SK-N-SH (cell line): ENCODE data around the gene BOK. TPM values are rescaled to one million over a fixed set of nuclear protein-coding genes. Genes with fewer than 3 reads are reported as not detected.

Experiments
- CTCF ChIA-PET: fragments of 300-600, 350-600 bp; formaldehyde crosslinking; extraction: SDS; loops from one replicate; lab custom pipeline; 2021; lab: Yijun Ruan, JAX
- POLR2A ChIA-PET: fragments of 350-600 bp; sonication (Branson Sonifier 250); formaldehyde crosslinking; extraction: SDS; loops from one replicate; lab custom pipeline; 2020; ENCODE audit warnings: antibody characterized with exemption, inconsistent platforms; lab: Yijun Ruan, JAX
- DNase-seq: peaks from one replicate; pipeline ENCODE4 v3.0.0; 2012
- H2AFZ ChIP-seq: fragments of 200-600 bp; sonication (generic); 2 replicates; pipeline ENCODE4 v1.8.1; 2016; ENCODE audit warnings: antibody characterized with exemption, mild to moderate bottlenecking, low read depth
- H3F3A ChIP-seq: fragments of 200-600 bp; sonication (generic); replicated peaks from 2 replicates; pipeline ENCODE3; 2016; ENCODE audit warnings: antibody characterized with exemption, mild to moderate bottlenecking; ENCODE audit not compliant: insufficient read depth
- H3K27ac ChIP-seq, 2 experiments: fragments of 200-500 bp in 1 of 2; fragments of 200-600 bp in 1 of 2; sonication (Bioruptor generic) in 1 of 2; sonication (generic), shearing (Covaris generic) in 1 of 2; 2 replicates each; pipeline versions ENCODE4 v1.5.1 to v1.6.1; 2014 to 2016; ENCODE audit warnings: low read depth in 2 of 2, inconsistent platforms in 1 of 2, low read length in 1 of 2, mild to moderate bottlenecking in 1 of 2, mixed read lengths in 1 of 2
- H3K27me3 ChIP-seq: fragments of 200-600 bp; sonication (generic), shearing (Covaris generic); 2 replicates; pipeline ENCODE4 v1.6.1; 2016; ENCODE audit warnings: mixed run types; ENCODE audit not compliant: insufficient read depth
- H3K36me3 ChIP-seq, 2 experiments: fragments of 200-500 bp in 1 of 2; fragments of 200-600 bp in 1 of 2; sonication (Bioruptor generic) in 1 of 2; sonication (generic) in 1 of 2; replicated peaks in 1 of 2; 2 replicates each; pipeline versions ENCODE3 to v1.5.1; 2014 to 2016; ENCODE audit warnings: low read length in 1 of 2, mild to moderate bottlenecking in 1 of 2; ENCODE audit not compliant: insufficient read depth in 2 of 2, control insufficient read depth in 1 of 2
- H3K4me1 ChIP-seq, 2 experiments: fragments of 200-500 bp in 1 of 2; fragments of 200-600 bp in 1 of 2; sonication (Bioruptor generic) in 1 of 2; sonication (generic), shearing (Covaris generic) in 1 of 2; 2 replicates each; pipeline versions ENCODE4 v1.5.1 to v1.6.1; 2014 to 2016; ENCODE audit warnings: low read depth in 1 of 2, low read length in 1 of 2, mixed run types in 1 of 2; ENCODE audit not compliant: insufficient read depth in 2 of 2, control insufficient read depth in 1 of 2
- H3K4me2 ChIP-seq: fragments of 200-600 bp; sonication (generic), shearing (Covaris generic); 2 replicates; pipeline ENCODE4 v1.6.1; 2017; ENCODE audit warnings: mixed run types
- H3K4me3 ChIP-seq, 2 experiments: fragments of 200-500 bp in 1 of 2; fragments of 200-600 bp in 1 of 2; sonication (Bioruptor generic) in 1 of 2; sonication (generic), shearing (Covaris generic) in 1 of 2; 2 replicates each; pipeline versions ENCODE4 v1.5.1 to v1.8.1; 2014 to 2016; ENCODE audit warnings: low read depth in 2 of 2, inconsistent platforms in 1 of 2, low read length in 1 of 2, mild to moderate bottlenecking in 1 of 2, mixed read lengths in 1 of 2, moderate library complexity in 1 of 2
- H3K79me2 ChIP-seq: fragments of 200-600 bp; sonication (generic); 2 replicates; pipeline ENCODE4 v1.8.1; 2017; ENCODE audit warnings: mild to moderate bottlenecking; ENCODE audit not compliant: insufficient read depth
- H3K9ac ChIP-seq: fragments of 200-600 bp; sonication (generic); 2 replicates; pipeline ENCODE4 v1.6.1; 2017; ENCODE audit warnings: mixed run types
- H3K9me2 ChIP-seq: fragments of 200-600 bp; sonication (generic); 2 replicates; pipeline ENCODE4 v1.6.1; 2017; ENCODE audit warnings: mixed run types
- H3K9me3 ChIP-seq: fragments of 200-600 bp; sonication (generic); 2 replicates; pipeline ENCODE4 v1.6.1; 2017; ENCODE audit warnings: mixed run types, mild to moderate bottlenecking, moderate library complexity
- H4K20me1 ChIP-seq: fragments of 200-600 bp; sonication (generic); 2 replicates; pipeline ENCODE4 v1.6.1; 2017; ENCODE audit warnings: mild to moderate bottlenecking, mixed run types; ENCODE audit not compliant: insufficient read depth
- EP300 ChIP-seq, 2 experiments: IDR thresholded peaks; 2 replicates each; pipeline versions ENCODE4 v1.4.0 to v1.6.1; 2012; ENCODE audit warnings: borderline replicate concordance in 1 of 2, low read depth in 1 of 2, low read length in 1 of 2
- EZH2phosphoT487 ChIP-seq: fragments of 200-600 bp; sonication (generic); IDR thresholded peaks from 2 replicates; pipeline ENCODE4 v1.6.1; 2017; ENCODE audit warnings: low read depth, mixed run types, mild to moderate bottlenecking, antibody characterized with exemption, moderate library complexity, borderline replicate concordance
- FOSL2 ChIP-seq: IDR thresholded peaks from 2 replicates; pipeline ENCODE4 v1.4.0; 2012; ENCODE audit warnings: low read depth, mild to moderate bottlenecking, moderate library complexity, borderline replicate concordance
- FOXJ3 ChIP-seq: sonication (generic); formaldehyde crosslinking; IDR thresholded peaks from 2 replicates; pipeline ENCODE4 v1.5.1; 2020; ENCODE audit warnings: mild to moderate bottlenecking, missing genetic modification reagents
- GABPA ChIP-seq: IDR thresholded peaks from 2 replicates; pipeline ENCODE4 v1.4.0; 2012; ENCODE audit warnings: low read depth, mild to moderate bottlenecking
- GATA2 ChIP-seq: sonication (generic); formaldehyde crosslinking; IDR thresholded peaks from 2 replicates; pipeline ENCODE4 v1.5.0; 2020; ENCODE audit warnings: mild to moderate bottlenecking, missing genetic modification reagents
- MEF2A ChIP-seq: IDR thresholded peaks from 2 replicates; pipeline ENCODE4 v1.4.0; 2012; ENCODE audit warnings: low read depth, borderline replicate concordance
- MXI1 ChIP-seq: IDR thresholded peaks from 2 replicates; pipeline ENCODE4 v1.6.1; 2012; ENCODE audit warnings: mild to moderate bottlenecking, low read depth, low read length, improper control_type of control experiment
- NFIC ChIP-seq: IDR thresholded peaks from 2 replicates; pipeline ENCODE4 v1.4.0; 2012; ENCODE audit warnings: borderline replicate concordance
- RFX5 ChIP-seq: IDR thresholded peaks from 2 replicates; pipeline ENCODE4 v1.6.1; 2012; ENCODE audit warnings: mild to moderate bottlenecking, improper control_type of control experiment, low read length
- RXRA ChIP-seq: IDR thresholded peaks from 2 replicates; pipeline ENCODE4 v1.4.0; 2012; ENCODE audit warnings: low read depth, mild to moderate bottlenecking, borderline replicate concordance
- SMC3 ChIP-seq: IDR thresholded peaks from 2 replicates; pipeline ENCODE4 v1.6.1; 2012; ENCODE audit warnings: low read depth, low read length, improper control_type of control experiment
- TCF12 ChIP-seq: IDR thresholded peaks from 2 replicates; pipeline ENCODE4 v1.4.0; 2012
- TEAD4 ChIP-seq: IDR thresholded peaks from 2 replicates; pipeline ENCODE4 v1.4.0; 2012; ENCODE audit warnings: mild to moderate bottlenecking, borderline replicate concordance; ENCODE audit not compliant: insufficient read depth
- WGBS: methylation state at CpG from one replicate; pipeline ENCODE4 v1.1.6; 2017; ENCODE audit warnings: low lambda C conversion rate; 5-methylcytosine and 5-hydroxymethylcytosine counted together
- polyA plus RNA-seq, 3 experiments: library from polyadenylated mRNA; depleted of rRNA; stranded (reverse); fragments of >200 nt; gene quantifications; 2 replicates each; pipeline ENCODE4 v1.2.3, GENCODE V29; 2012
- TF ChIP-seq, protein P1 (sequence below): IDR thresholded peaks from 2 replicates; pipeline ENCODE4; 2012
- TF ChIP-seq, protein P2 (sequence below): IDR thresholded peaks from 2 replicates; pipeline ENCODE4 v1.6.1; 2012; ENCODE audit warnings: mild to moderate bottlenecking, low read depth, low read length, moderate library complexity
- TF ChIP-seq, protein P3 (sequence below): IDR thresholded peaks from 2 replicates; pipeline ENCODE4 v1.4.0; 2012; ENCODE audit warnings: low read depth, borderline replicate concordance
- TF ChIP-seq, protein P4 (sequence below): fragments of 200-600 bp; sonication (generic); IDR thresholded peaks from 2 replicates; pipeline ENCODE4 v1.6.1; 2017; ENCODE audit warnings: antibody characterized with exemption, mild to moderate bottlenecking, moderate library complexity
- TF ChIP-seq, protein P5 (sequence below): IDR thresholded peaks from 2 replicates; pipeline ENCODE4 v1.4.0; 2012; ENCODE audit warnings: low read depth, borderline replicate concordance

The BOK gene
- polyA plus RNA-seq, 1 of the 3 experiments (the other 2 are of a cell fraction) = 1.7 TPM

DNA sequence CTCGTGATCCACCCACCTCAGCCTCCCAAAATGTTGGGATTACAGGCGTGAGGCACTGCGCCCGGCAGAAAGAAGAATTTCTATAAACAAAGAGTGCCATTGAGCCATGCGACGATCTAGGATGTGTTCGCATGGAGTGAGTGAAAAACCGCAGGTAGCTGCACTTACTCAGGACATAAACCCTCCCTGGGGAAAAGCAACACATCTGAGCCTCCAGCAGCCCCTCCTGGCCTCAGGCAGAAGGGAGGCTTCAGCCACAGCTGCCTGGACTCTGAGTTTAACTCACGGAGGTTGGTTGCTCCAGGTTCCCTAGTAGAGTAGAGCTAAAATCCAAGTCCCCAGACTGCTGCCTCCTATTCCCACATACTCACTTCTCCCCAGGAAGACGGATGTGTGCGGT lies 38.9 kb upstream of the BOK start:
- no peaks in the 10 kb centered on the region for H3K9me2 ChIP-seq
- no peaks in the 10 kb centered on the region for H4K20me1 ChIP-seq
- no peak for DNase-seq
- H2AFZ ChIP-seq = no peak overlapping the region
- H3K27me3 ChIP-seq = no peaks in the 10 kb centered on the region
- H3K79me2 ChIP-seq = no peaks in the 10 kb centered on the region
- TF ChIP-seq, protein P1, sequence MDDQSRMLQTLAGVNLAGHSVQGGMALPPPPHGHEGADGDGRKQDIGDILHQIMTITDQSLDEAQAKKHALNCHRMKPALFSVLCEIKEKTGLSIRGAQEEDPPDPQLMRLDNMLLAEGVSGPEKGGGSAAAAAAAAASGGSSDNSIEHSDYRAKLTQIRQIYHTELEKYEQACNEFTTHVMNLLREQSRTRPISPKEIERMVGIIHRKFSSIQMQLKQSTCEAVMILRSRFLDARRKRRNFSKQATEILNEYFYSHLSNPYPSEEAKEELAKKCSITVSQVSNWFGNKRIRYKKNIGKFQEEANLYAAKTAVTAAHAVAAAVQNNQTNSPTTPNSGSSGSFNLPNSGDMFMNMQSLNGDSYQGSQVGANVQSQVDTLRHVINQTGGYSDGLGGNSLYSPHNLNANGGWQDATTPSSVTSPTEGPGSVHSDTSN = no peak
- TF ChIP-seq GABPA (no peak), EZH2phosphoT487 (no peak), MXI1 (no peak), FOXJ3 (CRISPR knock-in tag) (no peak), RXRA (no peak)
- TF ChIP-seq, protein P2, sequence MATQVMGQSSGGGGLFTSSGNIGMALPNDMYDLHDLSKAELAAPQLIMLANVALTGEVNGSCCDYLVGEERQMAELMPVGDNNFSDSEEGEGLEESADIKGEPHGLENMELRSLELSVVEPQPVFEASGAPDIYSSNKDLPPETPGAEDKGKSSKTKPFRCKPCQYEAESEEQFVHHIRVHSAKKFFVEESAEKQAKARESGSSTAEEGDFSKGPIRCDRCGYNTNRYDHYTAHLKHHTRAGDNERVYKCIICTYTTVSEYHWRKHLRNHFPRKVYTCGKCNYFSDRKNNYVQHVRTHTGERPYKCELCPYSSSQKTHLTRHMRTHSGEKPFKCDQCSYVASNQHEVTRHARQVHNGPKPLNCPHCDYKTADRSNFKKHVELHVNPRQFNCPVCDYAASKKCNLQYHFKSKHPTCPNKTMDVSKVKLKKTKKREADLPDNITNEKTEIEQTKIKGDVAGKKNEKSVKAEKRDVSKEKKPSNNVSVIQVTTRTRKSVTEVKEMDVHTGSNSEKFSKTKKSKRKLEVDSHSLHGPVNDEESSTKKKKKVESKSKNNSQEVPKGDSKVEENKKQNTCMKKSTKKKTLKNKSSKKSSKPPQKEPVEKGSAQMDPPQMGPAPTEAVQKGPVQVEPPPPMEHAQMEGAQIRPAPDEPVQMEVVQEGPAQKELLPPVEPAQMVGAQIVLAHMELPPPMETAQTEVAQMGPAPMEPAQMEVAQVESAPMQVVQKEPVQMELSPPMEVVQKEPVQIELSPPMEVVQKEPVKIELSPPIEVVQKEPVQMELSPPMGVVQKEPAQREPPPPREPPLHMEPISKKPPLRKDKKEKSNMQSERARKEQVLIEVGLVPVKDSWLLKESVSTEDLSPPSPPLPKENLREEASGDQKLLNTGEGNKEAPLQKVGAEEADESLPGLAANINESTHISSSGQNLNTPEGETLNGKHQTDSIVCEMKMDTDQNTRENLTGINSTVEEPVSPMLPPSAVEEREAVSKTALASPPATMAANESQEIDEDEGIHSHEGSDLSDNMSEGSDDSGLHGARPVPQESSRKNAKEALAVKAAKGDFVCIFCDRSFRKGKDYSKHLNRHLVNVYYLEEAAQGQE = no peak
- TF ChIP-seq, protein P3, sequence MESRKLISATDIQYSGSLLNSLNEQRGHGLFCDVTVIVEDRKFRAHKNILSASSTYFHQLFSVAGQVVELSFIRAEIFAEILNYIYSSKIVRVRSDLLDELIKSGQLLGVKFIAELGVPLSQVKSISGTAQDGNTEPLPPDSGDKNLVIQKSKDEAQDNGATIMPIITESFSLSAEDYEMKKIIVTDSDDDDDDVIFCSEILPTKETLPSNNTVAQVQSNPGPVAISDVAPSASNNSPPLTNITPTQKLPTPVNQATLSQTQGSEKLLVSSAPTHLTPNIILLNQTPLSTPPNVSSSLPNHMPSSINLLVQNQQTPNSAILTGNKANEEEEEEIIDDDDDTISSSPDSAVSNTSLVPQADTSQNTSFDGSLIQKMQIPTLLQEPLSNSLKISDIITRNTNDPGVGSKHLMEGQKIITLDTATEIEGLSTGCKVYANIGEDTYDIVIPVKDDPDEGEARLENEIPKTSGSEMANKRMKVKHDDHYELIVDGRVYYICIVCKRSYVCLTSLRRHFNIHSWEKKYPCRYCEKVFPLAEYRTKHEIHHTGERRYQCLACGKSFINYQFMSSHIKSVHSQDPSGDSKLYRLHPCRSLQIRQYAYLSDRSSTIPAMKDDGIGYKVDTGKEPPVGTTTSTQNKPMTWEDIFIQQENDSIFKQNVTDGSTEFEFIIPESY = no peak
- H3K4me3 ChIP-seq = no peak overlapping the region
- WGBS = 80% methylated on average over 11 of the region's 11 CpGs
- peaks cover 10% of the 10 kb centered on the region for H3F3A ChIP-seq
- CTCF ChIA-PET = no interaction called here
- POLR2A ChIA-PET = no interaction called here
- no peaks in the 10 kb centered on the region for H3K9me3 ChIP-seq
- H3K4me2 ChIP-seq = no peak overlapping the region
- H3K9ac ChIP-seq = no peak overlapping the region
- no peak overlapping the region for H3K27ac ChIP-seq
- H3K36me3 ChIP-seq = no peaks in the 10 kb centered on the region
- H3K4me1 ChIP-seq = no peaks in the 10 kb centered on the region

DNA sequence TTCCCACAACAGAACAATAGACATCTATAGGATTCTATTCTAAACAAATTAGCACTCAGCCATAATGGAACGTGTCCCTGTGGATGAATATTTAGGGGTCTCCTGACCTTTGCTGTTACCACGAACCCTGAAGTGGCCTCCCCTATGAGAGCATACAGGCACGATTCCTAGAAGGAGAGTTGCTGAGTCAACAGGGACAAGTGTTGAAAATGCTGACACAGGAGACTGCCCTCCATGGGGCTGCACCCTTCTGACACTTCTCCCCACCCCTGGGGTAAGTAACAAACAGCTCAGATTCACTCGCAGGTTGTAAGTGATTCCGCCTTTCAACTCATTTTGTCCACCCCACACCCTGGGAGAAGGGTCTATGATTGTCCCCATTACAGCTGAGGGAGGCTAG lies 36.1 kb upstream of the BOK start:
- Histone ChIP-seq H3K9me2 (no peaks in the 10 kb centered on the region), H3K36me3 (no peaks in the 10 kb centered on the region), H2AFZ (no peak overlapping the region), H3K4me3 (no peak overlapping the region), H3K4me2 (no peak overlapping the region), H3K27me3 (no peaks in the 10 kb centered on the region), H3K4me1 (no peaks in the 10 kb centered on the region), H3K27ac (no peak overlapping the region), H3K79me2 (no peaks in the 10 kb centered on the region), H3K9ac (no peak overlapping the region), H3K9me3 (no peaks in the 10 kb centered on the region), H4K20me1 (no peaks in the 10 kb centered on the region), H3F3A (no peaks in the 10 kb centered on the region)
- DNase-seq = no peak
- 83% methylated on average over 5 of the region's 5 CpGs for WGBS
- CTCF ChIA-PET = no interaction called here
- POLR2A ChIA-PET = no interaction called here
- TF ChIP-seq SMC3 (no peak), GATA2 (CRISPR knock-in tag) (no peak), RXRA (no peak), NFIC (no peak), GABPA (no peak), EP300 (IDR thresholded peaks at IDR 0.05; ENCODE audit: borderline replicate concordance in 1 of 2, low read depth in 1 of 2, low read length in 1 of 2) (no peak), FOSL2 (no peak), RFX5 (no peak), TEAD4 (no peak), MEF2A (no peak), TCF12 (no peak)
- TF ChIP-seq, protein P4, sequence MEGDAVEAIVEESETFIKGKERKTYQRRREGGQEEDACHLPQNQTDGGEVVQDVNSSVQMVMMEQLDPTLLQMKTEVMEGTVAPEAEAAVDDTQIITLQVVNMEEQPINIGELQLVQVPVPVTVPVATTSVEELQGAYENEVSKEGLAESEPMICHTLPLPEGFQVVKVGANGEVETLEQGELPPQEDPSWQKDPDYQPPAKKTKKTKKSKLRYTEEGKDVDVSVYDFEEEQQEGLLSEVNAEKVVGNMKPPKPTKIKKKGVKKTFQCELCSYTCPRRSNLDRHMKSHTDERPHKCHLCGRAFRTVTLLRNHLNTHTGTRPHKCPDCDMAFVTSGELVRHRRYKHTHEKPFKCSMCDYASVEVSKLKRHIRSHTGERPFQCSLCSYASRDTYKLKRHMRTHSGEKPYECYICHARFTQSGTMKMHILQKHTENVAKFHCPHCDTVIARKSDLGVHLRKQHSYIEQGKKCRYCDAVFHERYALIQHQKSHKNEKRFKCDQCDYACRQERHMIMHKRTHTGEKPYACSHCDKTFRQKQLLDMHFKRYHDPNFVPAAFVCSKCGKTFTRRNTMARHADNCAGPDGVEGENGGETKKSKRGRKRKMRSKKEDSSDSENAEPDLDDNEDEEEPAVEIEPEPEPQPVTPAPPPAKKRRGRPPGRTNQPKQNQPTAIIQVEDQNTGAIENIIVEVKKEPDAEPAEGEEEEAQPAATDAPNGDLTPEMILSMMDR = no peak
- TF ChIP-seq, protein P5, sequence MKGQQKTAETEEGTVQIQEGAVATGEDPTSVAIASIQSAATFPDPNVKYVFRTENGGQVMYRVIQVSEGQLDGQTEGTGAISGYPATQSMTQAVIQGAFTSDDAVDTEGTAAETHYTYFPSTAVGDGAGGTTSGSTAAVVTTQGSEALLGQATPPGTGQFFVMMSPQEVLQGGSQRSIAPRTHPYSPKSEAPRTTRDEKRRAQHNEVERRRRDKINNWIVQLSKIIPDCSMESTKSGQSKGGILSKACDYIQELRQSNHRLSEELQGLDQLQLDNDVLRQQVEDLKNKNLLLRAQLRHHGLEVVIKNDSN = no peak
